ENCODE data around the gene EEF1A2.

EEF1A2 gene

DNA sequence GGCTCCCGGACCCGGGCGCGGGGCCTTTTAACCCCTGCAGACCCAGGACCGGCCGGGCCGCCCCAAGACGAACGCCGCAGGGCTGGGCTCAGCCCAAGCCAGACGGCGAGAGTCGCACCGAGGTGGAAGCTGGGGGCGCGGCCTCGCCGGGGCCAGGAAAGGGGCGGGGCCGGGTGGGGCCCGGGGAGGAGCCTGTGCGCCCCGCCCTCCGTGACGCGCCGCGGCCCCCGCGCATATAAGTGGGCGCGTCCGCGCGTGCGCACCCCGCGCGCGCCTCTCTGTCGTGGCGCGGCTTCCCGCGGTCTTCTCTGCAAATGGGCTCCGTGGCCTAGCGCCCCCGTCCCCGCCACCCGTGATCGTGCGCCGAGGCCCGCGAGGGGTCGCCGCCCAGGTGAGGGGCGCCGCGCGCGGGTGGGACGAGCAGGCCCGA is 21.6 kb upstream of the EEF1A2 start, which contains the start of gene PPDPF:
Gene PPDPF (plus strand): TSS at position 262 of the 430 bp plus-strand sequence. CDS start 544 bp downstream, outside the sequence.
- no peaks in the 10 kb centered on the region for H3K9me2 ChIP-seq (replicated peaks; ENCODE audit: control insufficient read depth, low read length)
- TF ChIP-seq, protein P1, sequence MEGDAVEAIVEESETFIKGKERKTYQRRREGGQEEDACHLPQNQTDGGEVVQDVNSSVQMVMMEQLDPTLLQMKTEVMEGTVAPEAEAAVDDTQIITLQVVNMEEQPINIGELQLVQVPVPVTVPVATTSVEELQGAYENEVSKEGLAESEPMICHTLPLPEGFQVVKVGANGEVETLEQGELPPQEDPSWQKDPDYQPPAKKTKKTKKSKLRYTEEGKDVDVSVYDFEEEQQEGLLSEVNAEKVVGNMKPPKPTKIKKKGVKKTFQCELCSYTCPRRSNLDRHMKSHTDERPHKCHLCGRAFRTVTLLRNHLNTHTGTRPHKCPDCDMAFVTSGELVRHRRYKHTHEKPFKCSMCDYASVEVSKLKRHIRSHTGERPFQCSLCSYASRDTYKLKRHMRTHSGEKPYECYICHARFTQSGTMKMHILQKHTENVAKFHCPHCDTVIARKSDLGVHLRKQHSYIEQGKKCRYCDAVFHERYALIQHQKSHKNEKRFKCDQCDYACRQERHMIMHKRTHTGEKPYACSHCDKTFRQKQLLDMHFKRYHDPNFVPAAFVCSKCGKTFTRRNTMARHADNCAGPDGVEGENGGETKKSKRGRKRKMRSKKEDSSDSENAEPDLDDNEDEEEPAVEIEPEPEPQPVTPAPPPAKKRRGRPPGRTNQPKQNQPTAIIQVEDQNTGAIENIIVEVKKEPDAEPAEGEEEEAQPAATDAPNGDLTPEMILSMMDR (IDR thresholded peaks at IDR 0.05; ENCODE audit: low read depth, low read length, poor library complexity, severe bottlenecking): no peak
- no peak for TF ChIP-seq EZH2phosphoT487 (IDR thresholded peaks at IDR 0.05; ENCODE audit: borderline replicate concordance, low read length)
- peaks cover 8% of the 10 kb centered on the region for H3K27me3 ChIP-seq (ENCODE audit: control insufficient read depth, low read length)
- peaks cover 15% of the 10 kb centered on the region for H3K4me1 ChIP-seq (ENCODE audit: control insufficient read depth, low read length)
- peak within 1 kb of the TSS; percentile 92 for H3K4me2 ChIP-seq (ENCODE audit: low read length)
- H3F3A ChIP-seq (ENCODE audit: control insufficient read depth, insufficient read depth): peaks cover 7% of the 10 kb centered on the region; the same call in 1 of the 2 replicates
- peak within 1 kb of the TSS; percentile 96 for H3K4me3 ChIP-seq (ENCODE audit: low read length)
- peaks cover 22% of the 10 kb centered on the region for H3K36me3 ChIP-seq (ENCODE audit: control insufficient read depth, low read length)
- peaks cover 13% of the 10 kb centered on the region for H3K79me2 ChIP-seq (ENCODE audit: control insufficient read depth, low read length)
- H4K20me1 ChIP-seq (ENCODE audit: control insufficient read depth, insufficient read depth, low read depth, low read length): peaks cover 14% of the 10 kb centered on the region
- H3K9me3 ChIP-seq (ENCODE audit: control insufficient read depth, insufficient read depth, low read length): peaks cover 5% of the 10 kb centered on the region; the same call in 1 of the 2 replicates
- peak within 1 kb of the TSS; percentile 26; the same call in 1 of the 2 replicates for H3K27ac ChIP-seq (ENCODE audit: low read depth, low read length)

- Histone ChIP-seq H3K4me3 (ENCODE audit: low read length) (peak overlapping the region; percentile 96), H3K27ac (ENCODE audit: low read depth, low read length) (no peak overlapping the region), H3K9me2 (replicated peaks; ENCODE audit: control insufficient read depth, low read length) (no peaks in the 10 kb centered on the region), H3K36me3 (ENCODE audit: control insufficient read depth, low read length) (peaks cover 22% of the 10 kb centered on the region), H3K79me2 (ENCODE audit: control insufficient read depth, low read length) (peaks cover 13% of the 10 kb centered on the region), H3K27me3 (ENCODE audit: control insufficient read depth, low read length) (peaks cover 8% of the 10 kb centered on the region), H4K20me1 (ENCODE audit: control insufficient read depth, insufficient read depth, low read depth, low read length) (peaks cover 14% of the 10 kb centered on the region), H3K4me2 (ENCODE audit: low read length) (peak overlapping the region; percentile 92), H3K9me3 (ENCODE audit: control insufficient read depth, insufficient read depth, low read length) (peaks cover 5% of the 10 kb centered on the region; the same call in 1 of the 2 replicates), H3F3A (ENCODE audit: control insufficient read depth, insufficient read depth) (peaks cover 3% of the 10 kb centered on the region; the same call in 1 of the 2 replicates), H3K4me1 (ENCODE audit: control insufficient read depth, low read length) (peaks cover 15% of the 10 kb centered on the region)
- TF ChIP-seq, protein P1 (IDR thresholded peaks at IDR 0.05; ENCODE audit: low read depth, low read length, poor library complexity, severe bottlenecking): peak; percentile 46
- no peak for TF ChIP-seq EZH2phosphoT487 (IDR thresholded peaks at IDR 0.05; ENCODE audit: borderline replicate concordance, low read length)
Observed at GRCh38 chr20:63519668-63520503, 21.0 kb upstream of the EEF1A2 start.

GRCh38 chr20:63518946-63519667 is 20.2 kb upstream of the EEF1A2 start:
- peaks cover 13% of the 10 kb centered on the region for H3K79me2 ChIP-seq (ENCODE audit: control insufficient read depth, low read length)
- TF ChIP-seq EZH2phosphoT487 (IDR thresholded peaks at IDR 0.05; ENCODE audit: borderline replicate concordance, low read length): no peak
- TF ChIP-seq, protein P1 (IDR thresholded peaks at IDR 0.05; ENCODE audit: low read depth, low read length, poor library complexity, severe bottlenecking): no peak
- peaks cover 12% of the 10 kb centered on the region for H4K20me1 ChIP-seq (ENCODE audit: control insufficient read depth, insufficient read depth, low read depth, low read length)
- H3K27me3 ChIP-seq (ENCODE audit: control insufficient read depth, low read length): peaks cover 8% of the 10 kb centered on the region
- H3K9me2 ChIP-seq (replicated peaks; ENCODE audit: control insufficient read depth, low read length): no peaks in the 10 kb centered on the region
- H3K36me3 ChIP-seq (ENCODE audit: control insufficient read depth, low read length): peaks cover 22% of the 10 kb centered on the region
- H3K9me3 ChIP-seq (ENCODE audit: control insufficient read depth, insufficient read depth, low read length): peaks cover 5% of the 10 kb centered on the region; the same call in 1 of the 2 replicates
- H3K4me1 ChIP-seq (ENCODE audit: control insufficient read depth, low read length): peaks cover 15% of the 10 kb centered on the region
- peak overlapping the region; percentile 96 for H3K4me3 ChIP-seq (ENCODE audit: low read length)
- peak overlapping the region; percentile 92 for H3K4me2 ChIP-seq (ENCODE audit: low read length)
- no peaks in the 10 kb centered on the region for H3F3A ChIP-seq (ENCODE audit: control insufficient read depth, insufficient read depth)
- no peak overlapping the region for H3K27ac ChIP-seq (ENCODE audit: low read depth, low read length)
